HG03103 (cell line): Measurements from ENCODE around the gene ZNF385C.
"Not testable (repeated sequence)": the region's sequence is repeated elsewhere in the genome, so short reads cannot be mapped to it uniquely, and the experiment has no call there.

Experiments
- ATAC-seq: cut with Tn5 transposase; IDR thresholded peaks from one replicate; pipeline ENCODE4 v1.9.1; 2021; ENCODE audit warnings: low read depth; ENCODE audit not compliant: unreplicated experiment

The ZNF385C gene

DNA sequence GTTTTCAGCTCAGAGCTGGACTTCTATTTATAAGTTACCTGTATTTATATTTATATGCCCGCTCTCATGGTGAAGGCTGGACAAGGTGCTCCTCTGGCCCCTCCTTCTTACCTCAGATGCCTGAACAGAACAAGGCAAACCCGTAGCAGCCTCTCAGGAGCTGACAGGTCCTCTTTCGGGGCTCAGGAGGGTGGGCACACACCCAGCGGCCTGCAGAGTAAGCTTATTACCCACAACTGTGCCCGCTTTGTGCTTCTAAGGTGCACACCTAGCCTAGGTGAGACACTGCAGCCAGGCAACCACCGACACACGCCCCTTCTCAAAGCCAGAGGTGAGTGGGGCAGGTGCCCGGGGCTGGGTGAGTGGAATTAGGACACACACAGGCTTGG is 73.1 kb downstream of the ZNF385C start:
- no peak for ATAC-seq

GRCh38 chr17:42023524-42024349 is 74.5 kb downstream of the ZNF385C start:
- no peak for ATAC-seq

GRCh38 chr17:42020845-42021244 is 77.4 kb downstream of the ZNF385C start:
- not testable (repeated sequence) for ATAC-seq

GRCh38 chr17:42019509-42020404 is 78.5 kb downstream of the ZNF385C start, which contains the start of gene NKIRAS2:
Gene NKIRAS2, plus strand, starts transcription at chr17:42020090. Its CDS starts 1,488 bp downstream, at chr17:42021578.
- peak; percentile 47 for ATAC-seq

DNA sequence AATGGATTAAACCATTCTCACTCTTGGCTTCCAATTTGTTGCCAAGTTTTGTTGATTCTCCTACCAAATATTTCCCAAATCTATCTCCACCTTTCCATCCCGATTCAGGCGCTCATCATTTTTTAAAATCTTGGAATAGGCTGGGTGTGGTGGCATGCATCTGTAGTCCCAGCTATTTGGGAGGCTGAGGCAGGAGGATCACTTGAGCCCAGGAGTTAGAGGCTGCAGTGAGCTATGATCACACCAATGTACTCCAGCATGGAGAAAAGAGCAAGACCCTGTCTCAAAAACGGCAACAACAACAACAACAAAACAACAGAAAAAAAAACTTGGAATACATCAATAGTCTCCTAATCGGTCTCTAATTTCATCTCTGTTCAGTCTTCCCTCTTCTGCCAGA is 79.3 kb downstream of the ZNF385C start:
- no peak for ATAC-seq

DNA sequence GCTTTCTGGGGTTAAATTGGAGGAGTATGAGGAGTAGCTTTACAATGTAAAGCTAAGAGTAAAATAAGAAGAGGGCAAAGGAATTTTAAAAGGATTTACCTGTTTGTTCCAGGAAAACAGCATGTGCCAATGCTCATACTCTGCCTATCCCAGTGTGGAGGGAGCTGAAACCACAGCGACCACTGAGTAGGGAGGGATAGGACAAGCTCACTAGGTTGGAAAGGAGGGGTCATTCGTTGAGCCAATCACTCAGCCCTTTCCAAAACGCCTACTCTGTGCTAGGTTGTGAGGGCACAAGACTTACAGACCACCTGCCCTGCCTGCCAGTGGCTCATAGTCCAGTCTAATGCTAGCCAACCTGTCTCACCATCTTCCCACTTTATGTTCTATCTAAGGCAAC is 79.9 kb downstream of the ZNF385C start:
- no peak for ATAC-seq

GRCh38 chr17:42017866-42018200 is 80.4 kb downstream of the ZNF385C start:
- ATAC-seq: no peak

DNA sequence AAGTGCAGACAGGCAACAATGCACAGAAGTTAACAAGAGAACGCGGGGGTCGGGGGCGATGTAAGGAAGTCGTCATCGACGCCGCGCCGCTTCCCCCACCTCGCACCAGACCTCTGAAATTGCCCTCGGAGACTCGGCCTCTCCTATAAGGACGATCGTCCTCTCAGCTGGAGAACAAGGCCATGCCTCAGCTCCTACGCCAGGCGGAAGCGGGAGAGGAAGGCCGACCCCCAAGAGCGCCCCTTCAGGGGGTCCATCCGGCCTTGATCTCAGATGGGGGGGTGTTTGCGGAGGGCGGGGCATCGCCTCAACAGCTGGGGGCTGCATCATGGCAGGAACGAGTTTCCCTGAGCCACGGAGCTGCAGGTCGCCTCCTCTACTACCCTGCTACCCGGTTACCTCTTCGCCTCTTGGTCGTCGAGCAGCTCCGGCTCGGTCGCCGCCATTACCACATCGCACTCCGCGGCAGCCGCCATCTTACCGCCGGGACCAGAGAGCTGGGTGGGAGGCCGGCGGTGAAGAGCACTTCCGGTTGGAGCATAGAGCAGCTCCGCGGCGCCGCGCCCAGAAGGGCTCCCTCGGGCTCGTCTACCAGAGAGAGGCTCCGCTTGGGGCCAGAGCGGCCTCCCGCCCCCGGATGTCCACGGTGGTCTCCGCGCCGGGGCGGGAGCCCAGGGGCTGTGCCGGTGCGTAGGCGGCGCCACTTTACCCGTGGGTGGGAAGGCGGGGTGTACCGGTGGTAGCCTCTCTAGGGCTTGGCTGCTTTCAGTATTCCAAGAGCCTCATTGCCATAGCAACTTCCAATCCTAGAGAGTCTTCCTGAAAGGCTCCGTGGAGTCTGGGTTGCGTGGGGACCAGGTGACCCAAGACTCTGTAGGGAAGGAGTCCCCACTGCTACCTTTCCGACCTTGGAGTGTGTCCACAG is 81.1 kb downstream of the ZNF385C start, which contains the start of gene DNAJC7:
Gene DNAJC7 (minus strand): TSS at position 499 of the 925 bp plus-strand sequence. CDS start 23 bp downstream, at position 476.
- ATAC-seq: peak; percentile 63

GRCh38 chr17:42016411-42016831 is 81.9 kb downstream of the ZNF385C start:
- ATAC-seq: no peak

DNA sequence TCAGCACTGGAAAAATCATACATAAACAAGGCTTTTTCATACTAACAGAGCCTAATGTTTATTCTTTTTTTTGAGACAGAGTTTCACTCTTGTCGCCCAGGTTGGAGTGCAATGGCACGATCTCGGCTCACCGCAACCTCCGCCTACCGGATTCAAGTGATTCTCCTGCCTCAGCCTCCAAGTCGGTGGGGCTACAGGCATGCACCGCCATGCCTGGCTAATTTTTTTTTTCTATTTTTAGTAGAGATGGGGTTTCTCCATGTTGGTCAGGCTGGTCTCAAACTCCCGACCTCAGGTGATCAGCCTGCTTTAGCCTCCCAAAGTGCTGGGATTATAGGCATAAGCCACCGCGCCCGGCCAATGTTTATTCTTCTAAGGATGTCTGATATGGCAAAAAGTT is 84.5 kb downstream of the ZNF385C start:
- ATAC-seq: not testable (repeated sequence)

GRCh38 chr17:42012363-42012762 is 85.9 kb downstream of the ZNF385C start:
- not testable (repeated sequence) for ATAC-seq

- ATAC-seq: no peak
These were observed 87.3 kb downstream of the ZNF385C start for GRCh38 chr17:42010898-42011516.

- ATAC-seq: not testable (repeated sequence)
These were observed 88.0 kb downstream of the ZNF385C start for GRCh38 chr17:42010266-42010680.

DNA sequence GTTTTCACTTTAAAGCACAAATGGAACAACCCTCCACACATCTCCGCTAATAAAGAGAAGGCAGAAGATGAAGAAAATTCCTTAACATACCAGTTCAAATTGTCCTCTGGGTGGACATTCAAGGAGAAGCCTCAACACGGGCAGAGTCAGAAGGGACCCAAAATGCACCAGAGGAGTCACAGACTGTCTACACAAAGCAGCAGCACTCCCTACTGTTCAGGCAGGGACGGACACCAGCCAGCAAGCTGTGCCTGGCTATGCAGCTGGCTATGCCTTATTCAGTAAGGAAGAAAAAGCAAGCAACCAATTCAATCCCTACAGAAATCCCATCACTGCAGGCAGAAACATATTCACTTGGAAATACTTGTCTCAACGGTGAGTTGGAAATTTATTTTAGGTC is 89.1 kb downstream of the ZNF385C start:
- no peak for ATAC-seq

DNA sequence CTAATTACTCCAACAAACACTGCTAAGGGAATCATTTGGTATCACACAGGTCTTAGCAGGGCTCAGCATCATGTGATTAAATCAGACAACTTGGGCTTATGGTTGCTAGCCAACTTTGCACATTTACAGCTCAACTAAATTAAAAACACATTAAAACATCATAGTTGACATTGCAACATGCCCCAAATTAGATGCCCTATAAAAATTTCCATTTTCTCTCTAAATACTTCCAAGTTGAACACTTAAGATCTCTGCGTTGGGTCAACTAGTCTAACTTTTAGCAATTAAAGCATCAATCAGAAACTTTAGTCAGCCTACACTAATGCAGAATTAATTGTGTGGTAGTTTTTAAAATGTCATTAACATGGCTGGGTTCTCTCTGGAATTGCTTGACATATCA is 93.1 kb downstream of the ZNF385C start:
- no peak for ATAC-seq

- no peak for ATAC-seq
These were observed 95.4 kb downstream of the ZNF385C start for GRCh38 chr17:42002792-42003301.

DNA sequence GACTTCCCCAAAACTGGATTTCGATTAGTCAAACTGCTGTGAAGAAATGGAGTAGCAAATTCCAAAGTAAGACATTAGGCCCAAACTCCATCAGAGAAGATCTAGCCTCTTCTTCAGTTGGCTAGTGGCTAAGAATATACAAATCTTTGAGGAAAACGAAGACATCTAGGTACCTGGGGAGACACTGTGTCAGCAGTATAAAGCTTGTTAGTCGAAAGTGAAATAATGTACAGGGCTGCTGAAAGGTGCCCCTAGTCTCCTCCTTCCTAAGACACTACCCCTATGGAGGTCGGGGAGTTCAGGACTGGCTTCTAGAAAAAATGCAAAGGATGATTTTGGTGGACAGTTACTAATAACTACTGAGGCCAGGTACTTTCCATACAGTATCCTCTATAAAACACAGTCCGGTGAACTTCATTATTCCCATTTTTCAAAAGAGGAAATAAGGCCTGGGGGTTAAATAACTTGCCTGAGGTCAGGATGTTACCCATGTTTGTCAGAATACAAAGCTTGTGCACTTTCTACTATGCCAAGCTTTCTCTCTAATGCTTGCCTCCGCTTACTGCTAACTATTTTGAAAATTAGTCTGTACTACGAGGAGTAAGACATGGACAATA is 96.0 kb downstream of the ZNF385C start:
- no peak for ATAC-seq

GRCh38 chr17:42001729-42002128 is 96.5 kb downstream of the ZNF385C start:
- no peak for ATAC-seq
